M059J (cell line): ENCODE measurements around the gene CNTN5. TPM values are rescaled to one million over a fixed set of nuclear protein-coding genes. Genes with fewer than 3 reads are reported as not detected.

Experiments
- DNase-seq: peaks from one replicate; pipeline ENCODE4 v3.0.0-alpha.2; 2012; ENCODE audit warnings: low read depth
- total RNA-seq: library from RNA; depleted of rRNA; stranded (reverse); fragments of >200 nt; shearing (Covaris generic); gene quantifications from 2 replicates; pipeline ENCODE4 v1.2.3, GENCODE V29; 2014

CNTN5 gene
- total RNA-seq, 1 experiment from 2014 or later = 0.57 TPM

GRCh38 chr11:99918761-99919160 is 898.0 kb downstream of the CNTN5 start:
- DNase-seq = no peak

GRCh38 chr11:99920956-99921355 is 900.2 kb downstream of the CNTN5 start:
- DNase-seq = peak; percentile 83

DNA sequence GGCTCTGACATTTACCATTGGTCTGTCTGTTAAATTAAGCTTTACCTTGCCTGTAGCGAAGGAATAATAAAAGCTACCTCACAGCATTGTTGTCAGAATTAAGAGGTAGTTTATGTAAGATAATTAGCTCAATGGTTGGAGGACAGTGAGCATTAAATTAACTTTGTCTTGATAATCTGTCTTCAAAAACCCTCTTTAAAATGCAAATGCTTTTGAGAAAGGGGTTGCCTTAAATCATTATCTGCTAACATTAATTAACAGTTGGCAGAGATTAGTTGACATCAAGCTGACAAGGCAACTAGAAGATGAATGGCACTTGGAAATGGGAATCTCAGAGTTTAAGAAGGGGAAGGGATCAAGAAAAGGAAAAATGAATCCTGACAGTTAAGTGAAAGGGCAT is 905.2 kb downstream of the CNTN5 start:
- DNase-seq = no peak

- DNase-seq = no peak
Measured at GRCh38 chr11:99932684-99933083, 911.9 kb downstream of the CNTN5 start.

DNA sequence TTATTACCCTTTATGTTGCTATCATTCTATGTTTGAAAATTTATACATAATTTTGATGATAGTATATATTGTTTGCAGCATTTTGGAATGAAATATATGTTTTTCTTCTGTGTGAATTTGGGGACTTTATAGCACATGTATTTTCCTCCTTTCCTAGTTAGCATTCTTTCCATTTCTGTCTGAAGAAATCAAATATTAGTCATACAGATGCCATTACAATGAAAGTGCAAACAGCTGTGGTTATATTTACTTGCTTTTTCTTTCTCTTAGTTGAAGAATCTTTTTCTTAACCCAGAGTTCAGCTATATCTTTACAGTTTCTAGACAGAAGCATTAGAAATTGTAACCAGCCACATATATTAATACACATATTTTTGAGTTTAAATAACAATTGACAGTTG is 913.3 kb downstream of the CNTN5 start:
- DNase-seq = peak; percentile 64

DNA sequence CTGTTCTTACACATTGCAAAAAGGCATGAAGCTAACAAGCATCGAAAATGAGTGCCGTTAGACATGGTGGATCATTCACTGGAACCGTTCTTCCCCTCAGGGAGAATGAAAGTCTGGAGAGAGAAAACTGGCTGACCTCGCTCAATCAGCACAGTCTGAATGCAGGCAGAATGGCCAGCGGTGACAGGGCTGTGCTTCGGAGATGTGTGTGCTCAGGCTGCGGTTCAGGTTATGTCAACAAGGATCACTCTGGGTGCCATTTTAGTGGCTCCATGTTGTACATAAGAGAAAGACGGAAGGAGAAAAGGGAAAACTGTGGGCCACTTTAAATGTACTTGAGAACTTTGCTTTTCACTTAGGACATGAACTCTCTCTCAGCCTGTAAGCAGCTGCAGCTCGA is 916.6 kb downstream of the CNTN5 start:
- DNase-seq = peak; percentile 61

DNA sequence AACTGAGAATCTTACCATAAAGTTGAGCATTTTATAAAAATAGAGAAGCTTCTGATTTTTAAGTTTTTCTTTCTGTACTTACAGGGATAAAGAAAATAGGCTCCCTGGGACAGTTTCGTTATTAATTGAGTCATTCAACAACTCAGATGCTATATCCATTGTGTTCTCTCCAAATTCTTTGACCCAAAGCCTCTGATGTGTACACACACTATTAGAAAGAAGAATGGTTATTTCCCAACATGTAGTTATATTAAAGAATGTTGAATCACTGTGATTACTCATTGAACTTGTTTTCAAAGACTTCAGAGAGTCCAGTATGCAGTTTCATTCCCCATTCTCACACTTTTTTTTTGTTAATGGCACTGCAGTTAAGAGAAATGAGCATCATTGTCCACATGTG is 932.1 kb downstream of the CNTN5 start:
- peak; percentile 80 for DNase-seq

DNA sequence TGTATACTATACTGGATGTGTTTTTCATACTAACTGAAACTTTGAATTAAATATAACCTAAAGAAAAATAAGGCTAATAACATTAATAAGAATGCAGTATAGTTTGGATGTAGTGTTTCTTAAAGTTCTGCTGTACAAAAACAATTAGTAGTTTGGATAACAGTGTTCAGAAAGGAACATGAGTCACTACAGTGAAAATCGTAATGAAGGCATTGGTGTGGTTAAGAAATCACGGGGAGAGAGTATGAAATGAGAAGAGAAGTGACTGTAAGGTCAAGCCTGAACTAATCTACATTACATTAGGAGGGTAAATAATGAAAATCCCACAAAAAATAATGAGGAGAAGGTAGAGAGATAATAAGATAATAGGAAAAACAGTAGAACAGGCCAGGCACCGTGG is 939.8 kb downstream of the CNTN5 start:
- peak; percentile 66 for DNase-seq

DNA sequence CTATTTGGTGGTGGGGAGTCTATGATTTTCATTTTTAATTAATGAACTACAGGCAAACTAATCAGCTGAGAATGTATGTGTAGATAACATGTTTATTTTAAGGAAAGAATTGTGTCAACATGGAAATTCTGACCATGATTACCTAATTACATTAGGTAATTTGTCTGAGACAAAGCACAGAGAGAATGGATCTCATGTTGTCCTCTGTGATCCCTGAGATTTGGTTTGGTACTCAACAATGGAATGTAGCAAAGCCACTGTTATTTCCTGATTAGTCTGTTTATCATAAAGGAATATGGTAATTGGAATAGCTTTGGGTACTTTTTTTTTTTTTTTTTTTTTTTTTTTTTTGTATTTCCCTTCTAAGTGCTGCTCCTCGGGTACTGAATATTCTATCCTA is 947.6 kb downstream of the CNTN5 start:
- DNase-seq = peak; percentile 65

- DNase-seq = peak; percentile 54
Measured at GRCh38 chr11:99973993-99974392, 953.2 kb downstream of the CNTN5 start.

DNA sequence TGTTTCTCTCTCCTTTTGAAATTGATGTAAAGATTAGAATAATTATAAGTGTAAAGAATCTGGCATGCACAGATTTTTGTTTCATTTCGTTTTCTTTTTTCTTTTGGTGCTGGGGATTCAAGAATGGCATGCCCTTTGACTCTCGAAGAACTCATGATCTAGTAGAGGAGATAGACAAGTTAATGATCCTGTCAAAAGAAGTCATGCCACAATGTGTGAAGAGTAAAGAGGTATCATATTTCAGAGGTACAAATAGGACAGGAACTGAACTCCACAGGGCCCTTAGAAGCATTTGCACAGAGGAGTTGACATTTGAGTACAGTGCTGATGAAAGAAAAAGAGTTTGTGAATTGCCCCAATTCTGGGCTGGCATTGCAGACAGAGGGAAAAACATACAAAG is 958.3 kb downstream of the CNTN5 start:
- DNase-seq = no peak

DNA sequence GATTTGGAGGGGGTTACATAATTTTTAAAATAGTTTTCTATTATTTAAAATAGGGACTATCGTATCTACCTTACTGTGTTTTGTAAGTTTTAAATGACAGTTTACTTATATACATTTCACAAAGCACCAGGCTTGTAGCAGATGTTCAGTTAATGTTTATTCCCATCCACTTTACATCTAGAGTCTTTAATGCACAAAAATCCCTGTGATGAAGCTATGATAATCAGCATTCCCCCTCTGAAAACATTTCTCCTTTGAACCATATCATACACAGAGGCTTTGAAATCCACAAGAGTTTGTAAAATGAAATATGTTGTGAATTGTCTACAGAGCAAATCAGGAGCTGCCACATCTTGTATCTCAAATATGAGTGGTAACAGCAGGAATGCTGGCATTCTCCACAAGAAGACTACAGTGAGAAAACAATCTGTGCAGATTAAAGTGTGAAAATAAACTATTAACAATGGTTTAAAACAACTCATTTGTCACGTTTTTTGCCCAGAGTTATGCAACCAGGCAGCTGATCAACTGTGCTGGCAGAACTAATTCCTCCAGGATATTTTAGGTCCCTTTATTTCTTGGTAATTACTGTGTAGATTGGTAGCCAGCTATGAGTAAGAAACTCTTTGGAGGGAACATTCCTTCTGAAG is 967.2 kb downstream of the CNTN5 start:
- DNase-seq = peak; percentile 55

DNA sequence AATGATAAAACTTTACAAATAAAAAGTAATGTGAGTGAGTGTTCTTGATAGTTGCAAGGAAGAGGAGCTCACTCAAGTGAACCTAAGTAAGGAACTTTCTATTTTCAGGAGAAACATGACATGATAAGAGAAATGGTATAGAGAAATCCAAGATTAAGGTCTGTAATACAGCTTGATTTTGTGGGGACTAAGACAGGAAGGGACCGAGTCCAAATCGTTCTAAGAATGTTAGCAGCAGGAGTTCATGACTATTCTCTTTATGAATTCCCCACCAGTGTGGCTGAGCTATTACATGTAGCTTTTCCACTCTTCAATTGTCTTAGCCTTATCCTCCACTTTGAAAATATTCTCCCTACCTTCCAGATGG is 967.7 kb downstream of the CNTN5 start:
- no peak for DNase-seq

DNA sequence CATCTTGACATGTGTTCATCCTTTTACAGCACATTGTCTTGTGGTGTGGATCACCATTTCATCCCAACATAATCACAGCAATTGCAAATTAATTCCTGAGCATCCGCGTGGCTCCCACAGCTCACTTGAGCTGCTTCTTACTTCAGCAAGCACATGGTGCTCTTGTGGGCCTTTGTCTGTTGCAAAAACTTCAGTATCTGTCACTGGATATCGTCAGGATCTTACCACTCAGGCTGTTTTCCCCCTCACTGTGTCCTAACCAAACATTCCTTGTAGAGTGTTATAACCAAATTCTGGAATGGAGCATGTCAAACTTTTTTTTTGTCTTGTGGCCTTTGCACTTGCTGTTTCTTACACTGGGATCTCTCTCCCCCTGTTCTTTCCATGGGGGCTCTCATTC is 983.2 kb downstream of the CNTN5 start:
- no peak for DNase-seq

DNA sequence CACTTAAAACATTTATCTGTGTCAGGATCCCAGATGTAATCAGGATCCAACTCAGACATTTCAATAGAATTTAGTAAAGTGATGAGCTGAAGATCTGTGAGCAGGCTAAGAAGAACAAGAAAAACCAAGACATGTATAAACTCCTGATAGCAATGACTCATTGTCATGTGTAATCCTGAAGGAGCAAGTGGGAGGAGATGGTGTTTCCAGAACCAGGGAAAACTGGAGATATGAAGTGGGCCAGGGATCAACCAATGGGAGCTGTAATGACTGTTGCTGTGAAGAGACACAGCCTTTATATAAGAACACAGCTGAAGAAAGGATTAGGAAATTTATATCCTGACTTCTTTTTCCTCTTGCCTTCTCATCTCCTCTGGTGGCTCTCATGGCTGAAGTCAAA is 983.8 kb downstream of the CNTN5 start:
- DNase-seq = peak; percentile 33

GRCh38 chr11:100008417-100008816 is 987.7 kb downstream of the CNTN5 start:
- no peak for DNase-seq

DNA sequence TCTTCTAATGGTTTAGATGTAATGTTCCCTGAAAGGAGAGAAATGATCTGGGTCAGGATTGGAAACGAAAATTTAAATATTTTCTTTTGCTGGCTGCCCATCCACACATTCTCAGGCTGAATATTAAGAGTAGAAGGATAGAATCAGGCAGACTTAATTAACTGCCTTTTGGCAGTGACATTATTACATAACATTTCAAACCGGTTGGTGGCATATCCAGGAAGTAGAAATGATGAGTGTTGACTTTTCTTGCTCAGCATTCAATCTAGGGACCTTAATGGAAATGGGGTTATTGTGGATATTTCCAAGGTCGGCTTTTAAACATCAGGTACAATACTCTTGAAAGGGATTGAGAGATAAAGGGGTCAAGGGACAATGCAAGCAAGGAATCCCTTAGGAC is 989.0 kb downstream of the CNTN5 start:
- DNase-seq = no peak

GRCh38 chr11:100010393-100010792 is 989.6 kb downstream of the CNTN5 start:
- DNase-seq = no peak

DNA sequence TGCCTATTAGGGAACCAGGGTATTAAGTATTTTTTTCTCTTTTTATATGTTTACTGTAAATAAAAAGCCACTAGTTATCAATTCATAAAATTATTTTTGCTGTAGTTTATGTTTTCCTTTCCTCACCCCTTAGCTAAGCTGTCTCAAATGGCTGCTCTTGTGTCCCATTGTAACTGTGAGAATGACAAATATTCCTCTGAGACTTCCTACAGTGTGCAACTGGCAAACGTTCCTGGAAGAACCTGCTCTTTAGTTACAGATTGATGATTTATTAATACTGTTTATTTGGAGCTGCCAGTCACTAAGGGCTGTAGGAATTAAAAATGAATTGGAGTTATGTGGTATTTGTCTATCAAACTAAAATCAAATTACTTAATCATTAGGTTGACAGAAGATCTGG is 990.9 kb downstream of the CNTN5 start:
- no peak for DNase-seq

DNA sequence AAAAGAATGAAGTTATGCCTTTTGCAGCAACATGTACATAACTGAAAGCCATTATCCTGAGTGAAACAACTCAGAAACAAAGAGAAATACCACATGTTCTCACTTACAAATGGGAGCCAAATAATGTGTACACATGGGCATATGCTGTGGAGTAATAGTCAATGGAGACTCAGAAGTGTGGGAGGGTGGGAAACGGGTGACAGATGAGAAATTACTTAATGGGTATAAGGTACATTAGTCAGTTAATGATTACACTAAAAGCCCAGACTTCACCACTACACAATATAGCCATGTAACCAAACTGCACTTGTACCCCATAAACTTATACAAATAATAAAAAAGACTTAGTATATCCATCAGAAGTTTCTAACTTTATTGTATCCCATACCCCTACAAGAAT is 992.3 kb downstream of the CNTN5 start:
- DNase-seq = no peak

DNA sequence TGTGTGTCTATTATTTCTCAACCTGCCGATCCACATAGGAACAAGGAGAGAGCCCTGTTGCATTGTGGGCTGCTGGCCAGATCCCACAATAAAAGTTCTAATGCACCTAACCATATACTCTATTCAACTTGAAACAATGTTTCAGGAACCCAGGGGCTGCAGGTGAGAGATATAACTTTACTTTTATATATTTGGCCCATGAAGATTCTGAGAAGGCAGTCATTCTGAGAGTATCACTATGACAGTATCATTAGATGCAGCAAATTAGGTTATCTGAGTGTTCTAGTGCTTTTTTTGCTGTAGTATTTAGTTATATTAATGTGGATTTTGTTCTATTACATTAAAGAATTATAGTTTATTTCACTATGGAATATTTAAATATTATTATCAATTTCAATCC is 1011.2 kb downstream of the CNTN5 start:
- DNase-seq = no peak

GRCh38 chr11:100061006-100061405 is 1040.3 kb downstream of the CNTN5 start:
- no peak for DNase-seq

GRCh38 chr11:100066399-100066798 is 1045.7 kb downstream of the CNTN5 start:
- DNase-seq = no peak

DNA sequence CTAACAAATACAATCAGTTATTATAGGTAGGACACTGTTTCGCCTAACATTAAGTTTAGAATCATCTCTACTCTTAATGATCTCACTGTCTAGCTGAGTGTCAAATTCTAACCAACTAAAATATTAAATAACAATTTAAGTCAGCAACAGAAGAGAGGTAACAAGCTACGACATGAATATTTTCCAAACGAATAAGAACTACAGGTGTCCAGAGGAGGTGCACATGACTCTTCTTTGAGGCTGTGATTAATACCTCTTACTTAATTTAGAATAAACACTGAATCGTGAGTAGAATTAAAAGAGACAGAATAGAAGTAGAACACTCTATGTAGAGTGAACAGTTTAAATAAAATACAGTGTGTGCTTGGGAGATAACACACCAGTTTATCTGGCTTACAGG is 1047.4 kb downstream of the CNTN5 start:
- DNase-seq = no peak

DNA sequence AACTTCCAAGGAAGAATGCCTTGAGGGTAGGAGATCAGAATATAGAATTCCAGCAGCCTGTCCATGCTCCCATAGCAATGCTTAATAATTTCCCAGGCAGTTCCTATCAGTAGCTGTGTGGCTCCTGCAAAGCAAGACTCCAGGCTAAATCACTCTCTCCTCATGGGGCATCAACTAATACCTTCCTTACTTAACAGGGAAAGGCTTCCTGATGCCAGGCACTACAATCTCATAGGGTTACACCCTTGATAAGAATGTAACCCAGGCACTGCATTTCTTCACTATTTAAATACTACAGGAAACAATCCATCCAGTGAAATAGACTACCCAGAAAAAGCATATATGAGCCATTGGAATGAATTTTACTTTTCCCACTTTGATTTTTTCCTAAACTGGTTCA is 1051.4 kb downstream of the CNTN5 start:
- no peak for DNase-seq
